GM20000 (cell line): ENCODE measurements around the gene SYNE1.
"Not testable (repeated sequence)": the region's sequence is repeated elsewhere in the genome, so short reads cannot be mapped to it uniquely, and the experiment has no call there.

ENCODE experiments used
- DNase-seq: peaks from one replicate; pipeline ENCODE4 v3.0.0; 2012; ENCODE audit warnings: low spot score
- TF ChIP-seq, protein P1 (sequence below): IDR thresholded peaks from 2 replicates; pipeline ENCODE4 v1.5.1; 2012; ENCODE audit warnings: mild to moderate bottlenecking, control low read depth; ENCODE audit errors: extremely low read depth, missing control alignments

Gene SYNE1

GRCh38 chr6:152435816-152436215 lies 201.3 kb downstream of the SYNE1 start:
- TF ChIP-seq, protein P1, sequence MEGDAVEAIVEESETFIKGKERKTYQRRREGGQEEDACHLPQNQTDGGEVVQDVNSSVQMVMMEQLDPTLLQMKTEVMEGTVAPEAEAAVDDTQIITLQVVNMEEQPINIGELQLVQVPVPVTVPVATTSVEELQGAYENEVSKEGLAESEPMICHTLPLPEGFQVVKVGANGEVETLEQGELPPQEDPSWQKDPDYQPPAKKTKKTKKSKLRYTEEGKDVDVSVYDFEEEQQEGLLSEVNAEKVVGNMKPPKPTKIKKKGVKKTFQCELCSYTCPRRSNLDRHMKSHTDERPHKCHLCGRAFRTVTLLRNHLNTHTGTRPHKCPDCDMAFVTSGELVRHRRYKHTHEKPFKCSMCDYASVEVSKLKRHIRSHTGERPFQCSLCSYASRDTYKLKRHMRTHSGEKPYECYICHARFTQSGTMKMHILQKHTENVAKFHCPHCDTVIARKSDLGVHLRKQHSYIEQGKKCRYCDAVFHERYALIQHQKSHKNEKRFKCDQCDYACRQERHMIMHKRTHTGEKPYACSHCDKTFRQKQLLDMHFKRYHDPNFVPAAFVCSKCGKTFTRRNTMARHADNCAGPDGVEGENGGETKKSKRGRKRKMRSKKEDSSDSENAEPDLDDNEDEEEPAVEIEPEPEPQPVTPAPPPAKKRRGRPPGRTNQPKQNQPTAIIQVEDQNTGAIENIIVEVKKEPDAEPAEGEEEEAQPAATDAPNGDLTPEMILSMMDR: no peak
- DNase-seq: no peak

DNA sequence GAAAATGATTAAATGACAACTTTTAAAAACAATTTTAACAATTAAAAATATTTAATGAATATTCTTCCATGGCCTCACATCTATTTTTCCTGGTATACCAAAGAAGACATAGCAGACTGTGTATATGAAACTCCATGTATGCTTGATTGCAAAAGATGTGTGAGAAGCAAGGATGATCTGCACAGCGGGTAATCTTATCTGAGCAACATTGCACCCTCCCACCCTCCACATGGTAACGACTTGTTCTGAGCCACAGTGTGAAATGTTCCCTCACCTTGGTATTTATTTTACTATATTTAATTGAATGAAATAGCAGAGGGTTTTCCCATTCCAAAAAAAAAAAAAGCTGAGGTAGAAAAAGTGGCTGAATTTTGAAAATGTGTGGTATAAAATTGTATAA lies 204.4 kb downstream of the SYNE1 start:
- DNase-seq: no peak
- TF ChIP-seq, protein P1: no peak

GRCh38 chr6:152428126-152428525 lies 209.0 kb downstream of the SYNE1 start:
- DNase-seq: no peak
- TF ChIP-seq, protein P1: no peak

GRCh38 chr6:152426276-152426675 lies 210.9 kb downstream of the SYNE1 start:
- TF ChIP-seq, protein P1: no peak
- DNase-seq: no peak

GRCh38 chr6:152423216-152424103 lies 213.7 kb downstream of the SYNE1 start:
- TF ChIP-seq, protein P1: no peak
- no peak for DNase-seq

DNA sequence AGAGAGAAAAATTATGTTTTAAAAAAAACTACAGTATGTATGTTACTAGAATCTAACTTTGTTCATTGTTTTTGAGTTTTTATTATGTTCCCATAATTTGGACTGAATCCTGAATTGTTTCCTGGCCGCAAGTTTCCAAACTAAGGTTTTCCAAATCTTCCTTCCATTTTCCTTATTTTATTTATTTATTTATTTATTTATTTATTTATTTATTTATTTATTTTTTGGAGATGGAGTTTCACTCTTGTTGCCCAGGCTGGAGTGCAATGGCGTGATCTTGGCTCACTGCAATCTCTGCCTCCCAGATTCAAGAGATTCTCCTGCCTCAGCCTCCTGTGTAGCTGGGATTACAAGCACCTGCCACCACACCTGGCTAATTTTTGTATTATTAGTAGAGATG lies 215.7 kb downstream of the SYNE1 start:
- DNase-seq: not testable (repeated sequence)

- TF ChIP-seq, protein P1: no peak
- no peak for DNase-seq
Measured at GRCh38 chr6:152420696-152421095, 216.5 kb downstream of the SYNE1 start.

GRCh38 chr6:152418551-152418950 lies 218.6 kb downstream of the SYNE1 start:
- TF ChIP-seq, protein P1: no peak
- DNase-seq: no peak
